ENCODE results near the gene HACD2. TPM values are rescaled to one million over a fixed set of nuclear protein-coding genes. Genes with fewer than 3 reads are reported as not detected.

The HACD2 gene
- total RNA-seq, 4 donors from 2014 or later = 50.9 to 72.9 (median 58.4) TPM

DNA sequence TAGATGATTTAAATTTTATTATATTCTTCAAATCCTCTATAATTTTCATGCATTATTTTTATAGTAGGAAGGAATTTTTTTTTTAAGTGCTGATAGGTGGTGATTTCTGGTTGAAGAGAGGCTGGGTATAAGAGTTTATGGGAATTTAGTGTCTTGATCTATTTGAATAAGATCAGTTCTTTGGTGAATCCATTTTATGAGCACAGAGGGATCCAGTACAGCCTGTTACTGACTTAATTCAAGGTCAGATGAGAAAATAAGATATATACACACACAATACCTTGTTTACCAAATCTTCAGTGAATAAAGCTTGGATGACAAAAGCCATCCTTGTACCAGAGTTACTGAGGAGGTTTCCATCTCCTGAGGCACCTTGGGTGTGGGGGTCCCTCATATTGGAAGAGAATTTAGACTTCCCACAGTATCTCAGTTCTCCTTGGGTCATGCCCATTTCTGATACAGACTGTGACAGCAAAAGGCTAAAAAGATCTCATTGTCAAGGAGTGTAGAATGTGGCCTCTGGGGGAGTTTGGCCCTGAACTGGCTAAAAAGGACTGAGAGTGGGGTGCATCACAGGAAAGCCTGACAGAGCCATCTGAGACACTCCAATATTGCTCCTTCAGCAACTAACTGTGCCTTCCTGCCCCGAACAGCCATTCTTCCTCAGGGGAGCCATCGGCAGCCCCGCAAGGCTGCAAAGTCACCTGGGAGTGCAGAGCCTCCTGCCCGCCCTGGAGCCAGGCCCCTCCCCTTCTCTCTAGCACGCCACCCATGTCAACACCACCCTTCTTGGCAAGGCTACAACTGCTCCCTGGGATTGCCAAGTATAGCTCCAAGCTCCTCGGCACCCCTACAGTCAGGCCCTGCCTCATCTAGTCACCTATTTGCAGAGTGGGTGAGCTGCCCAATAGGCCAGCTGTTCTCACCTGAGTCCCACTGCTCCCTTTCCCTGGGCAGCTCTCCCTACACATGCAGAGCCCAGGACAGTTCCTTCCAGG lies 43.1 kb upstream of the HACD2 start:
- TF ChIP-seq, protein P1, sequence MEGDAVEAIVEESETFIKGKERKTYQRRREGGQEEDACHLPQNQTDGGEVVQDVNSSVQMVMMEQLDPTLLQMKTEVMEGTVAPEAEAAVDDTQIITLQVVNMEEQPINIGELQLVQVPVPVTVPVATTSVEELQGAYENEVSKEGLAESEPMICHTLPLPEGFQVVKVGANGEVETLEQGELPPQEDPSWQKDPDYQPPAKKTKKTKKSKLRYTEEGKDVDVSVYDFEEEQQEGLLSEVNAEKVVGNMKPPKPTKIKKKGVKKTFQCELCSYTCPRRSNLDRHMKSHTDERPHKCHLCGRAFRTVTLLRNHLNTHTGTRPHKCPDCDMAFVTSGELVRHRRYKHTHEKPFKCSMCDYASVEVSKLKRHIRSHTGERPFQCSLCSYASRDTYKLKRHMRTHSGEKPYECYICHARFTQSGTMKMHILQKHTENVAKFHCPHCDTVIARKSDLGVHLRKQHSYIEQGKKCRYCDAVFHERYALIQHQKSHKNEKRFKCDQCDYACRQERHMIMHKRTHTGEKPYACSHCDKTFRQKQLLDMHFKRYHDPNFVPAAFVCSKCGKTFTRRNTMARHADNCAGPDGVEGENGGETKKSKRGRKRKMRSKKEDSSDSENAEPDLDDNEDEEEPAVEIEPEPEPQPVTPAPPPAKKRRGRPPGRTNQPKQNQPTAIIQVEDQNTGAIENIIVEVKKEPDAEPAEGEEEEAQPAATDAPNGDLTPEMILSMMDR (IDR thresholded peaks at IDR 0.05; ENCODE audit: low read depth) = no peak

GRCh38 chr3:123626881-123627280 lies 42.0 kb upstream of the HACD2 start:
- TF ChIP-seq, protein P1 (IDR thresholded peaks at IDR 0.05; ENCODE audit: low read depth) = no peak

DNA sequence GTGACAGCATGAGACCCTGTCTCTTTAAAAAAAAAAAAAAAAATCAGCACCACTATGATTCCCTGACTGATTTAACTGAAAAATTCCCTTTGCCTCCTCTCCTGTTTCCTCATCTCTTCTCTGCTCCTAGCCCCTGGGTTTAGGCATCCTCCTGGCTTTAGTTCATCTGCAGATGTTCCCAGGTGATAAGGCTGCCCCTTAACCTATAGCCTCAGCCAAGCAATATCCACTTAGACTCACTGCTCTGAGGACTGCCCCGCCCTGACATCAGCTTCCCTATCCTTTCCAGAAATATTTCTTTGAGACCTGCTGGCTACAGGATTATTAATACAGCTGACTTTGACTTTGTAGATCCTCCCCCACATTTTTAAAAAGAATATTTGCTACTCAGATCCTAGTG lies 39.4 kb upstream of the HACD2 start:
- TF ChIP-seq, protein P1 (IDR thresholded peaks at IDR 0.05; ENCODE audit: low read depth) = no peak

- TF ChIP-seq, protein P1 (IDR thresholded peaks at IDR 0.05; ENCODE audit: low read depth) = no peak
These were observed 38.6 kb upstream of the HACD2 start for GRCh38 chr3:123623346-123623880.

- TF ChIP-seq, protein P1 (IDR thresholded peaks at IDR 0.05; ENCODE audit: low read depth) = no peak
These were observed 37.9 kb upstream of the HACD2 start for GRCh38 chr3:123622766-123623165.

- TF ChIP-seq, protein P1 (IDR thresholded peaks at IDR 0.05; ENCODE audit: low read depth) = no peak
These were observed 37.0 kb upstream of the HACD2 start for GRCh38 chr3:123621850-123622189.

DNA sequence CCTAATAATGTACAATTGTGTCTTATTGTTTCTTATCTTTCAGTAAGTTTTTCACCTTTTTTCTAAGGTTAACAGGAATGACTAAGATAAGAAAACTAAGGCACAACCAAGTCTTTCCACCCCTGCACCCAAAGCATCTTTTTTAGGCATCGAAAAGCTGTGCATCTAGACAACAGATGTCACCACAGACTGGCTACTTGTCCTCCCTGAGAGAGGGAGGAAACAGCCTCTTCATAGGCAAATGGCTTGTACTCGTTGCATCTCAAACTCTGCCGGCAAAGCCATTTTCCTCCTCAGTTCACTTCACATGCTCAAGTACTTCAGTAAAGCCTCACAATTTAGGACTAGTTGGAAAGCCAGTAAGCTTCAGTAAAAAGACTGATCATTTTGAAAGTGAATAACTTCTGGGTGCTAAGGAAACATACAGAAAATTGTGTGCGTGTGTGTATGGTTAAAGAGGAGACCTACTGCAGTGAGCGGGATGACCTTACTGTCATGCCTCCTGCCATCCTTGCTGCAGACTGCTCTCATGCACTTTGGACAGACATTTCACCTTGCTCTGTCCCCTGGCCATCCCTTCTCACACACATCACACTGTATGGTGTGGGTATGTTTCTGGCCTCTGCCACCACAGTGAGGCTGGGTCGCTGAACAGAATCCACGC lies 36.5 kb upstream of the HACD2 start:
- TF ChIP-seq, protein P1 (IDR thresholded peaks at IDR 0.05; ENCODE audit: low read depth) = no peak

Data from subcutaneous adipose tissue (tissue), 4 donors.